Measurements from ENCODE around the gene NCF2. TPM values are rescaled to one million over a fixed set of nuclear protein-coding genes. Genes with fewer than 3 reads are reported as not detected.

The NCF2 gene
- total RNA-seq, 3 donors from 2014 or later (not counting 1 experiment from before 2014, with no cell fraction given), result 10.4 to 21.7 (median 14.8) TPM

GRCh38 chr1:183568176-183569021 lies 21.9 kb downstream of the NCF2 start:
- Histone ChIP-seq H3K36me3 (ENCODE audit: control insufficient read depth, insufficient read depth, low read length) (no peaks in the 10 kb centered on the region), H3K27me3 (ENCODE audit: control insufficient read depth, insufficient read depth, low read length) (no peaks in the 10 kb centered on the region), H3K9me3 (ENCODE audit: control insufficient read depth, insufficient read depth, low read length) (no peaks in the 10 kb centered on the region), H3K4me3 (ENCODE audit: low read length) (no peak overlapping the region), H3K27ac (ENCODE audit: low read length) (no peak overlapping the region), H3K4me1 (ENCODE audit: control insufficient read depth, insufficient read depth, low read length) (peaks cover 14% of the 10 kb centered on the region)
- H3K4me1 Mint-ChIP-seq, result peaks cover 0 to 4% of the 10 kb centered on the region in 2 donors
- TF ChIP-seq CTCF (IDR thresholded peaks at IDR 0.05), result no peak
- H3K27me3 Mint-ChIP-seq (ENCODE audit: low read depth in 2 of 2), result peaks cover 0 to 5% of the 10 kb centered on the region in 2 donors
- intact Hi-C loops (cut with micrococcal nuclease), result no loop called here
- no peak for DNase-seq
- no peaks in the 10 kb centered on the region for H3K36me3 Mint-ChIP-seq
- ATAC-seq, result peak in 1 of 3 donors; percentile 32
- H3K9me3 Mint-ChIP-seq, result no peaks in the 10 kb centered on the region
- 71% methylated on average over 12 of the region's 12 CpGs for WGBS (ENCODE audit: insufficient coverage)
- no peak overlapping the region for H3K4me3 Mint-ChIP-seq
- H3K27ac Mint-ChIP-seq, result no peak overlapping the region

DNA sequence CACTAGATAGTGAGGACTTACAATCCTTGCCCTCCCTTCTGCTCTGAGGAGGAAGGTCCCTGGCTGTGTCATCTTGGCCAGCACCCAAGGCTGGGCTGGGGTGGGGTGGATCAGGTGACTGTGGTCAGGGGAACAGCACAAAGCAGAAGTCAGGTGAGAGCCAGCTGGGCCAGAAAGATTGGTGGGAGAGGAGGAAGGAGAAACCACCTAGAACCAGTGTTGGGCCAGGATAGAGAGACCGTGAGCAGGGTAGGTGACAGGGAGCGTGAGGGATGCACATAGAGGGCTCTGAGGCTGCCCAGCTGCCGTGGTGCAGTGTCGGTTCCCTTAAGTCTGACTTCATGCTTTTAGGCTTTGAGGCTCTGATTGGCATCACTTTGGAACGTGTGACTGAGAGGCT lies 22.7 kb downstream of the NCF2 start:
- no peak for DNase-seq
- peak in 2 of 3 donors; percentile 36 to 70 for ATAC-seq
- Histone ChIP-seq H3K27ac (ENCODE audit: low read length) (no peak overlapping the region), H3K4me3 (ENCODE audit: low read length) (no peak overlapping the region), H3K27me3 (ENCODE audit: control insufficient read depth, insufficient read depth, low read length) (no peaks in the 10 kb centered on the region), H3K4me1 (ENCODE audit: control insufficient read depth, insufficient read depth, low read length) (peaks cover 14% of the 10 kb centered on the region), H3K9me3 (ENCODE audit: control insufficient read depth, insufficient read depth, low read length) (no peaks in the 10 kb centered on the region), H3K36me3 (ENCODE audit: control insufficient read depth, insufficient read depth, low read length) (no peaks in the 10 kb centered on the region)
- TF ChIP-seq CTCF (IDR thresholded peaks at IDR 0.05), result no peak
- no peak overlapping the region for H3K4me3 Mint-ChIP-seq
- peaks cover 0 to 5% of the 10 kb centered on the region in 2 donors for H3K27me3 Mint-ChIP-seq (ENCODE audit: low read depth in 2 of 2)
- H3K36me3 Mint-ChIP-seq, result no peaks in the 10 kb centered on the region
- no peaks in the 10 kb centered on the region for H3K9me3 Mint-ChIP-seq
- peaks cover 0 to 4% of the 10 kb centered on the region in 2 donors for H3K4me1 Mint-ChIP-seq
- no peak overlapping the region for H3K27ac Mint-ChIP-seq
- intact Hi-C loops (cut with micrococcal nuclease), result no loop called here
- 17% methylated on average over 5 of the region's 5 CpGs for WGBS (ENCODE audit: insufficient coverage)

DNA sequence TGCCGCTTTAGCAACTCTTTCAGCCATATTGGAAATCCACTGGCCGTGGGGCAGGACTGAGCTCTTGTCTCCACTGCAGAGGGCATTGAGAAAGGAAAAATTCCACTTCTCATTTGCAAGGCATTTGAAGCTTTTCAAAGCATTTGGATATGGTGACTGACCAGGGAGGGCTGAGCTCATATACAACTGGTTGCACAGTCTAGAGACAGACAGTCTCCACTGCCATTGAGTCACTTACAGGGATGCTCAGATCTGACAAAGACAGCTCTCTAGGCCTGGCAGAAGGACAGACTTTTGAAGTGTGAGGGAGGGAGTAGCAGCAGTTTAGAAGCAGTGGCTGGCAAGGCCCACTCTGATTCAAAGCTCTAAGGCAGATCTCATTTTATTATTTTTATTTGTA lies 24.2 kb downstream of the NCF2 start:
- intact Hi-C loops (cut with micrococcal nuclease), result no loop called here
- WGBS (ENCODE audit: insufficient coverage), result 97% methylated on average over 2 of the region's 2 CpGs
- peaks cover 0 to 4% of the 10 kb centered on the region in 2 donors for H3K4me1 Mint-ChIP-seq
- H3K9me3 ChIP-seq (ENCODE audit: control insufficient read depth, insufficient read depth, low read length), result no peaks in the 10 kb centered on the region
- peaks cover 14% of the 10 kb centered on the region for H3K4me1 ChIP-seq (ENCODE audit: control insufficient read depth, insufficient read depth, low read length)
- no peak for DNase-seq
- no peak overlapping the region for H3K27ac ChIP-seq (ENCODE audit: low read length)
- no peak overlapping the region for H3K27ac Mint-ChIP-seq
- H3K36me3 ChIP-seq (ENCODE audit: control insufficient read depth, insufficient read depth, low read length), result no peaks in the 10 kb centered on the region
- no peaks in the 10 kb centered on the region for H3K9me3 Mint-ChIP-seq
- no peak for TF ChIP-seq CTCF (IDR thresholded peaks at IDR 0.05)
- ATAC-seq, result no peak
- H3K4me3 Mint-ChIP-seq, result no peak overlapping the region
- H3K27me3 Mint-ChIP-seq (ENCODE audit: low read depth in 2 of 2), result peaks cover 0 to 5% of the 10 kb centered on the region in 2 donors
- H3K4me3 ChIP-seq (ENCODE audit: low read length), result no peak overlapping the region
- no peaks in the 10 kb centered on the region for H3K27me3 ChIP-seq (ENCODE audit: control insufficient read depth, insufficient read depth, low read length)
- no peaks in the 10 kb centered on the region for H3K36me3 Mint-ChIP-seq
